Stimulated activated CD8-positive, alpha-beta memory T cell treated with anti-CD3 and anti-CD28 coated beads, Interleukin-4, amount 100 ng/mL, for 24 hours (primary cell): ENCODE results near the gene OTULINL.

ENCODE experiments used
- DNase-seq: peaks from one replicate; pipeline ENCODE4 v3.0.0-alpha.2; 2020; ENCODE audit warnings: low read depth

OTULINL gene

DNA sequence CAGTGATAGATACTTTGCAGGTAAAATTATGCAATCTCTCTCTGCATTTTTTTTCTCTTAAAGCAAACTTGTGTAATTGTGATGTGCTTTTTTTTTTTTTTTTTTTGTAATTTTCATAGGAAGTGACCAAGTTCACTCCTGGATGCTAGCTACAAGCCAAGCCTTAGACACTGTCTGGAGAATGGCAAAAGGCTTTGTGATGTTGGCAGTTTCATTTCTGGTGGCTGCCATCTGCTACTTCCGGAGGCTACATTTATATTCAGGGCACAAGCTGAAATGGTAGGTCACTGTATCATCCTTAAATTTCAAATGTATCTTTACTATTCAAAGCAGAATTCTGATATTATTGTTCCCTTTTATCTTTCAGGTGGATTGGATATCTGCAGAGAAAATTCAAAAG lies 19.3 kb downstream of the OTULINL start:
- no peak for DNase-seq

GRCh38 chr5:14603141-14603540 lies 21.5 kb downstream of the OTULINL start:
- DNase-seq, result no peak

DNA sequence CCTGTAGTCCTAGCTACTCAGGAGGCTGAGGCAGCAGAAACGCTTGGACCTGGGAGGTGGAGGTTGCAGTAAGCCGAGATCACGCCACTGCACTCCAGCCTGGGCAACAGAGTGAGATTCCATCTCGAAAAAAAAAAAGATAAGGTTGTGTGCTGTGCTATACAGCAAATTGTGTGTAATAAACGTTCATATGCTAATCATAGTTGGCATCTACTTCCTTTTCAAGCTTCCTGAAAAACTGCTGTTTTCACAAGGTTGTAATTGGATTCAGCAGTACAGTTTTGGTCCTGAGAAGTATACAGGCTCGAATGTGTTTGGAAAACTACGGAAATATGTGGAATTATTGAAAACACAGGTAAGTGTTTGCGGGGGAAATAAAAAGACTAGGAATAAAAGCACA lies 25.5 kb downstream of the OTULINL start:
- no peak for DNase-seq

DNA sequence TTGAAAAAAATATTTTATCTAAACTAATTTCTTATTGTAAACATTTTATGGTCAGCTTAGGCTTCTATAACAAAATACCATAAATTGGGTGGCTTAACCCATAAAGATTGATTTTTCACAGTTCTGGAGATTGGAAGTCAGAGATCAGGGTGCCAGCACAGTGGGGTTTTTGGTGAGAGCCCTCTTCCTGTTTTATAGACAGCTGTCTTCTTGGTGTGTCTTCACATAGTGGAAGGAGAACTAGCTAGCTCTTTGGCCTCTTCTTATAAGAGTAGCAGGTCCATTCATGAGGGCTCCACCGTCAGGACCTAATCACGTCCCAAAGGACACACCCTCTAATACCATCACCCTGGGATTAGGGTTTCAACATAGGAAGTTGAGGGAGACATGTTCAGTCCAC lies 26.6 kb downstream of the OTULINL start:
- no peak for DNase-seq

DNA sequence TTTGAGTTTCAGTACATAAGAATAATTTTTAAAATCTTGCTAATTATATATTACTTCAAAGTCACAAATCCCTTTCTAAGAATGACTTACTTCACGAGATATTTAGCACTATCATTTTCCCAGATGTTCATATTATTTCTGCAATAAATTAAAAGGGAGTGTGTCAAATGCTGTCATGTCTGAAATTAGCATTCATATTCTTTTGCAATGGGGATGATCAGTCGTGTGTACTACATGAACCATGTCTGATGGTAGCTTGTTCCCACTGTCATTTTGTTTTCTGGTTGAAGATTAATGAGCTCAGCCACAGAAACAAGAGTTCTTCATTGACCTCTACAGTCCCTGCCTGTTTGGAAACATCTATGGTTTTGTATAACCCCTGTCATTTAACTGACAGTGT lies 30.1 kb downstream of the OTULINL start:
- no peak for DNase-seq

DNA sequence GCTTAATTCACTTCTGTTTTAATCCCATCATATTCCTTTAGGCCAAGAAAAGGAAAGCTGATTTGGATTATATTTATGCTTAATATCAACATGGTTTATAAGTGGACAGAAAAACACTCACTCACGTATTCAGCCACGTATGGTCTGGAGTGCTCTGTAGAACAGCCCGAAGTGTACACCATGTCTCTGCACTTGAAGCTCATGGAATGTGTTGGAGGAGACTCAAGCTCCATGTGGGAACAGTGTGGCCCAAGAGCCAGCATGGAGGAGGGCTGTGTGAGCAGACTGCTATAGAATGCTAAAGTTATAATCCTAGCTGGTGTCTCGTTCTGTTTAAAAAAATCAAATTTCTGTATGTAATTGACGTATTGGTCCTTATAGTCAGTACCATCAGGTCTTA lies 32.9 kb downstream of the OTULINL start:
- no peak for DNase-seq

DNA sequence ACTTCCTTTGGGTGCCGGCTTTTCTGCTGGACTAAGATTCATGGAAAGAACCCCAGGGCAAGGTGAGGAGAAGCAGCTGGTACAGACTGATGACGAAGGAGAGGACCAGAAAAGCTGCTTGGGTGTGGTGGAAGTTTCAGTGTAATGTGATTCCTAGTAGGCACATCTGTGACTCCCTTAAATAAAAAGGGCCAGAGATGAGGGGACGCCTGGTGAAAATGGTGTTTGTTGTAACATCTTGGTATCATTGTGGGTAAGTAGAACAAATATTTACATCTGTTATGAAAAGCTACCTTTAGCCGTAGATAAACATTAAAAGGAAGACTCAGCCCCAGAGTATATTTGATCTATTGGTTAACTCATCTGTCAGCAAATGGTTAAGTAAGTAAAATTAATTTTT lies 33.8 kb downstream of the OTULINL start:
- DNase-seq, result no peak

GRCh38 chr5:14617441-14617840 lies 35.8 kb downstream of the OTULINL start:
- no peak for DNase-seq

- DNase-seq, result no peak
These were observed 45.7 kb downstream of the OTULINL start for GRCh38 chr5:14627270-14627669.

DNA sequence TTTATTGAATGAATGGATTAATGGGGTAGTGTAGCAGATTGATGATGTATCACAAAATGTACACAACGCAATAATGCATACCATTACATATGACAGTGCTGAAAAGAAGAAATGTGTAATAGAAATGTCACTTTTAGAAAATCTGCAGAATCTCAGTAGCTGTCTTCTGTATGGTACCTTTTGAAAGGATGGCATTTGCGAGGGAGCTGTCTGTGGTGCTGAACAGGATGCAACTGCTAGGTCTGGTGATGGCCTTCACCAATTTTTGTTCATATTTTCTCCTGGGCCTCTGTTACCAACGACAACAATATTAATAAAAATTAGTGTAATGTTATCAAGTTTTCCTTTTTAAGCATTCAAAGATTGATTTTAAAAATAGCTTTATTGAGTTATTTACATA lies 46.8 kb downstream of the OTULINL start:
- peak; percentile 32 for DNase-seq

GRCh38 chr5:14630671-14631070 lies 49.1 kb downstream of the OTULINL start:
- DNase-seq, result no peak

DNA sequence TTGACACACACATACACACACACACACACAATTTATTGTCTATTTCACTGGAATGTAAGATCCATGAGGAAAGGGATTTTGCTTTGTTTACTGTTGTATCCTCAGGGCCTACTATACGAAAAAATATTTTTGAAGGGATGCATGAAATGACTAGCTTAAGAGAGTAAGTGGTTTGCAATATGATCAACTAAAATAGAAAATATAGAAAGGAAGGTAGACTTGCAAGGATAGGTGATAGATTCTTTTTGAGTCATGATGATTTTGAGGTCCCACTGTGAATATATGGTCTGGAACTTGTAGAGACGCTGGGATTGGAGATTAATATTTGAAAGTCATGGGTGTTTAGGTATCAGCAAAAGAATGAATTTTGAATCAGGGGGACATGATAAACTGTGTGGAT lies 54.1 kb downstream of the OTULINL start:
- DNase-seq, result no peak

GRCh38 chr5:14640765-14641164 lies 59.2 kb downstream of the OTULINL start:
- no peak for DNase-seq

DNA sequence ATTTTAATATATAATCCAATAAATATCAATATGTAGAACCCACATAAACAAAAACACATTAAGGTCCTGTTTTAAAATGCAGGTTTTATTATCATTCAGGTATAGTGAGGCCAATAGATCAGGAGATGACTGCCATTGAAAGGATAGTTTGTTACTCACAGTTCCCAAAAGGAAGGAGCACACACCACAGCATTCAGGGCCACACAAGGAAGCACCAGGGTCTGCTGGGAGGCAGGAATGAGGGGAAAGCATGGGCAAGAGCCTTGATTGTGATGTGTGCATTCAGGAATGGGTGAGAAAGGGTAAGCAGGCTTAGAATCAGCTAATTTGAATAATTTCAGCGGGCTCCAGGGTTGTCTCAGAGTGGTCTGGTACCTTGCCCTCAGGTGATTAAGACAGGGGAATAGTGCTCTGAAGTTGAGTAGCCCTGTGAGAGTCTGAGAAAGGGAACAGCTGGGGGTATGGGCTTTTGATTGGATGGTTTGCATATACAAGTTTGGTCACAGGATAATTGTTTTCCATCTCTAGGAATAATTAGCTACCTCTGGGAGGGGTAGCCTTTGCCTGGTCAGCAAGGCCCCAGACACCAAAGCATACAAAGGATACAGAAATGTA lies 63.1 kb downstream of the OTULINL start:
- DNase-seq, result no peak

- no peak for DNase-seq
These were observed 68.5 kb downstream of the OTULINL start for GRCh38 chr5:14650052-14650451.

DNA sequence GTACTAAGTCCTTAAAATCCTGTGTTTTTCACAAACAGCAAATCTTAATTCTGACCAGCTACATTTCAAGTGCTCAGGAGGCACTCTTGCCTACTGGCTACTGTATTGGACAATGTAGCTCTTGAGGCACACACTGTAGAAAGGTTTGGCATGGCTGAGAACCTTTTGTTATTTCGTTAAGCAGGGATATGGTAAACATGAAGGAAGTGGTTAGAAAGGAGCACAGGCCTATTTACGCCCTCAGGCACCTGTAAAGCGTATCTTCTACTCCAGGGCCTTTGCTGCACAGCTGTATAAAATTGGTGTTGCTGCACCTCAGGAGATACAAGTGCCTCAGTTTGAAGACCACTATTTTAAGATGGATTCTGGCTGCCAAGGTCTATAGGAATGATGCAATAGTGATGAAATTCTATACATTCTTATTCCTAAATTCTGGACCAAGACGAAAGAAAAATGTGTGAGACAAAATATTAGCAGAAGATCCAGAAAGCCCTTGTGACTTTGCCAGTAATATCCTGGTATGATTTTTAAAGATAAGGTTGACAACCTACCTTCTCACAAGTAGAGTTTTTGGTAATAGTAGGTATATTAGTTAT lies 73.7 kb downstream of the OTULINL start:
- no peak for DNase-seq

- no peak for DNase-seq
These were observed 75.3 kb downstream of the OTULINL start for GRCh38 chr5:14656898-14657297.

GRCh38 chr5:14659821-14660607 lies 78.4 kb downstream of the OTULINL start:
- no peak for DNase-seq

DNA sequence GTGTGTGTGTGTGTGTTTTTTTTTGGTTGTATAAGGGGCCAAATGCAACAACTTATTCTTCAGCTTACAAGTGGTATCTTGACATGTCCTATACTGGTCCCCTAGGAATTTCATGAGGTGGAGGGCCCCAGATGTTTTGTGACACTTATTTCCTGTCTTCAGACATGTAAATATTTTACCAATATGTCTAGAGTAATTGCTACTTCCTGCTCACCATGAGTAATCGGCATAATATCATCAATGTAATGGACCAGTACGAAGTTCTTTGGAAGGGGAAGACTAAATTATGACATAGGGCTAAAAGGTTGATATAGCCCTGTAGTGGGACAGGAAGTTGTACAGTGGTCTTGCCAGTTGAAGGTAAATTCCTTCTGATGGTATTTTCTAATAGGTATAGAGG lies 79.2 kb downstream of the OTULINL start:
- no peak for DNase-seq
